MM.1S (cell line): ENCODE data around the gene PDE4B.

Experiments
- DNase-seq: peaks from one replicate; pipeline ENCODE4 v3.0.0-alpha.2; 2015
- H2AFZ ChIP-seq: fragments of 300-600 bp; sonication (generic); 2 replicates; pipeline ENCODE4 v1.6.0; 2016; ENCODE audit warnings: antibody characterized with exemption, low read length
- H3F3A ChIP-seq: fragments of 300-600 bp; sonication (generic); 2 replicates; pipeline ENCODE4 v1.6.1; 2016; ENCODE audit warnings: mild to moderate bottlenecking, antibody characterized with exemption, low read length, moderate library complexity, mixed read lengths; ENCODE audit not compliant: insufficient read depth
- H3K27ac ChIP-seq: fragments of 300-600 bp; sonication (generic); 2 replicates; pipeline ENCODE4 v1.5.1; 2016; ENCODE audit warnings: mild to moderate bottlenecking, low read length
- H3K27me3 ChIP-seq: fragments of 300-600 bp; sonication (generic); replicated peaks from 2 replicates; pipeline ENCODE4 v1.6.0; 2016; ENCODE audit warnings: low read length; ENCODE audit not compliant: insufficient read depth
- H3K36me3 ChIP-seq: fragments of 300-600 bp; sonication (generic); replicated peaks from 2 replicates; pipeline ENCODE4 v1.6.1; 2016; ENCODE audit warnings: mild to moderate bottlenecking, low read length, mixed read lengths; ENCODE audit not compliant: insufficient read depth
- H3K4me1 ChIP-seq: fragments of 300-600 bp; sonication (generic); 2 replicates; pipeline ENCODE4 v1.6.1; 2016; ENCODE audit warnings: low read length, mixed read lengths
- H3K4me2 ChIP-seq: fragments of 300-600 bp; sonication (generic); 2 replicates; pipeline ENCODE4 v1.6.0; 2016; ENCODE audit warnings: low read depth, low read length
- H3K4me3 ChIP-seq: fragments of 300-600 bp; sonication (generic); 2 replicates; pipeline ENCODE4 v1.5.1; 2016; ENCODE audit warnings: low read length, mixed read lengths
- H3K79me2 ChIP-seq: fragments of 300-600 bp; sonication (generic); 2 replicates; pipeline ENCODE4 v1.6.1; 2016; ENCODE audit warnings: mixed run types, low read length, mixed read lengths
- H3K9ac ChIP-seq: fragments of 300-600 bp; sonication (generic); 2 replicates; pipeline ENCODE4 v1.6.1; 2016; ENCODE audit warnings: low read length, mixed read lengths
- H3K9me2 ChIP-seq: fragments of 300-600 bp; sonication (generic); replicated peaks from 2 replicates; pipeline ENCODE4 v1.6.1; 2016; ENCODE audit warnings: mild to moderate bottlenecking, low read length, mixed read lengths; ENCODE audit not compliant: insufficient read depth
- H3K9me3 ChIP-seq: fragments of 300-600 bp; sonication (generic); replicated peaks from 2 replicates; pipeline ENCODE4 v1.6.1; 2016; ENCODE audit warnings: mild to moderate bottlenecking, low read length, mixed read lengths; ENCODE audit not compliant: insufficient read depth
- H4K20me1 ChIP-seq: fragments of 300-600 bp; sonication (generic); 2 replicates; pipeline ENCODE4 v1.6.1; 2016; ENCODE audit warnings: mild to moderate bottlenecking, low read length, moderate library complexity, mixed read lengths; ENCODE audit not compliant: insufficient read depth
- CTCF ChIP-seq: fragments of 300-600 bp; sonication (generic); IDR thresholded peaks from 2 replicates; pipeline ENCODE4 v1.5.1; 2016; ENCODE audit warnings: antibody characterized with exemption, low read length, mixed read lengths
- EZH2 ChIP-seq: fragments of 300-600 bp; sonication (generic); optimal IDR thresholded peaks from 2 replicates; pipeline ENCODE3; 2017; ENCODE audit warnings: low read depth, mild to moderate bottlenecking, antibody characterized with exemption, low read length, mixed read lengths
- EZH2phosphoT487 ChIP-seq: fragments of 300-600 bp; sonication (generic); IDR thresholded peaks from 2 replicates; pipeline ENCODE4 v1.6.1; 2018; ENCODE audit warnings: antibody characterized with exemption, low read length

PDE4B gene

DNA sequence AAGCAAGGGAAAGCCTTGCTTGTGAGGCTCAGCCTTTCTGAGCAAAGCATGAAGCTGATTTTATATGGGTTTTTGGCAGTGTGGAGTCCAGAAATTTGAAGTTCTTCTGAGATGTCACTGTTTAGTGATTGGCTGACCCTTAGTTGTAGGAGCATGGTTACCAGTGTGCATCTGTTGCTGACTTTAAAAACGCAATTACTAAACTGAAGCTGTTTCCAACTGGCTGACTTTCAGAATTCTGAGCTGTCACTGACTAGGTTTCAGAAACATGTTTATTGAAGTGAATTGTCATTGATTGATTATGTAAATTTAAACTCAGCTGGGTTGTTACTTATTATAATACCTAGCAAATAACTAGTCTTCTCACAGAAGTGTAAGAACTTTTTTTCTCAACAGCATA lies 89.4 kb downstream of the PDE4B start:
- no peaks in the 10 kb centered on the region for H3F3A ChIP-seq
- TF ChIP-seq EZH2phosphoT487 (no peak), EZH2 (no peak), CTCF (no peak)
- H4K20me1 ChIP-seq, result no peaks in the 10 kb centered on the region
- no peaks in the 10 kb centered on the region for H3K4me1 ChIP-seq
- H3K9ac ChIP-seq, result no peak overlapping the region
- H3K27ac ChIP-seq, result no peak overlapping the region
- DNase-seq, result no peak
- no peak overlapping the region for H2AFZ ChIP-seq
- H3K4me2 ChIP-seq, result no peak overlapping the region
- no peaks in the 10 kb centered on the region for H3K79me2 ChIP-seq
- no peaks in the 10 kb centered on the region for H3K9me2 ChIP-seq
- H3K9me3 ChIP-seq, result no peaks in the 10 kb centered on the region
- no peaks in the 10 kb centered on the region for H3K36me3 ChIP-seq
- no peak overlapping the region for H3K4me3 ChIP-seq
- H3K27me3 ChIP-seq, result no peaks in the 10 kb centered on the region

DNA sequence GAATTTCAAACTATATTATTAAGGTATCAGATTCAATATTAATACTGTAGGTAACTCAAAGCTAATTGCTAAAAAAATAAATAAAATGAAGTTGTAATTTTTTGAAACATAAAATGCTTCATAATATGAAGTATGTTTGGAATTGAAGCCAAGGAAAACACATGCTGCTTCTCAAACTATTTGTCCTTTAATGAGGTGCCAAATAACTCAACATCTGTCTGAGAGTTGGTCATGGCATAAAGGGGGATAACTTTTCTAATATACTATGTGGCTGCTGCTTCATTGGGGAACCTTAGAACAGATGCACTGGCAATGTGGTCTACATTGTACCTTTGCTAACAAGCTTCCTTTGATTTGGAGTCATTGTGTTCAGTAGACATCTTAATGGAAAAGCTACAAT lies 96.7 kb downstream of the PDE4B start:
- TF ChIP-seq EZH2phosphoT487 (no peak), EZH2 (no peak), CTCF (no peak)
- Histone ChIP-seq H3K36me3 (no peaks in the 10 kb centered on the region), H3F3A (no peaks in the 10 kb centered on the region)

GRCh38 chr1:65890201-65890843 lies 97.6 kb downstream of the PDE4B start:
- Histone ChIP-seq H2AFZ (no peak overlapping the region), H3K4me2 (no peak overlapping the region), H4K20me1 (no peaks in the 10 kb centered on the region), H3K27me3 (no peaks in the 10 kb centered on the region), H3K27ac (no peak overlapping the region), H3K36me3 (no peaks in the 10 kb centered on the region), H3K9ac (no peak overlapping the region), H3K4me3 (no peak overlapping the region), H3K9me3 (no peaks in the 10 kb centered on the region), H3K4me1 (no peaks in the 10 kb centered on the region), H3K79me2 (no peaks in the 10 kb centered on the region), H3F3A (no peaks in the 10 kb centered on the region), H3K9me2 (no peaks in the 10 kb centered on the region)
- no peak for DNase-seq
- TF ChIP-seq EZH2phosphoT487, result no peak
- no peak for TF ChIP-seq EZH2
- TF ChIP-seq CTCF, result no peak

More for the DNA sequence above, 96.7 kb downstream of the PDE4B start:
- H3K27ac ChIP-seq, result no peak overlapping the region
- H4K20me1 ChIP-seq, result no peaks in the 10 kb centered on the region
- no peaks in the 10 kb centered on the region for H3K27me3 ChIP-seq
- H3K9ac ChIP-seq, result no peak overlapping the region
- no peaks in the 10 kb centered on the region for H3K9me2 ChIP-seq
- H2AFZ ChIP-seq, result no peak overlapping the region
- no peaks in the 10 kb centered on the region for H3K79me2 ChIP-seq
- no peaks in the 10 kb centered on the region for H3K9me3 ChIP-seq
- DNase-seq, result no peak
- no peak overlapping the region for H3K4me2 ChIP-seq
- no peaks in the 10 kb centered on the region for H3K4me1 ChIP-seq
- no peak overlapping the region for H3K4me3 ChIP-seq
